HUES6 (cell line): ENCODE measurements around the gene CRHR2.

Experiments
- H3K27ac ChIP-seq: 2 replicates; pipeline ENCODE4 v1.7.0; 2013; ENCODE audit warnings: low read depth, mild to moderate bottlenecking, low read length, inconsistent platforms
- H3K27me3 ChIP-seq: 2 replicates; pipeline ENCODE4 v1.6.1; 2013; ENCODE audit warnings: low read length; ENCODE audit not compliant: control insufficient read depth, insufficient read depth
- H3K36me3 ChIP-seq: 2 replicates; pipeline ENCODE4 v1.6.1; 2013; ENCODE audit warnings: low read length; ENCODE audit not compliant: control insufficient read depth, insufficient read depth
- H3K4me1 ChIP-seq: 2 replicates; pipeline ENCODE4 v1.6.1; 2013; ENCODE audit warnings: low read length; ENCODE audit not compliant: control insufficient read depth, insufficient read depth
- H3K4me3 ChIP-seq: 2 replicates; pipeline ENCODE4 v1.5.1; 2013; ENCODE audit warnings: low read depth, low read length
- H3K9ac ChIP-seq: one replicate; pipeline ENCODE4 v1.6.1; 2013; ENCODE audit warnings: mild to moderate bottlenecking, low read length
- H3K9me3 ChIP-seq: 2 replicates; pipeline ENCODE4 v1.6.1; 2013; ENCODE audit warnings: low read depth, low read length; ENCODE audit not compliant: control insufficient read depth, insufficient read depth

CRHR2 gene

GRCh38 chr7:30618080-30618676 lies 64.1 kb downstream of the CRHR2 start:
- peaks cover 94% of the 10 kb centered on the region for H3K36me3 ChIP-seq
- no peak overlapping the region for H3K9ac ChIP-seq
- H3K27me3 ChIP-seq = no peaks in the 10 kb centered on the region
- H3K27ac ChIP-seq = no peak overlapping the region
- H3K4me3 ChIP-seq = no peak overlapping the region
- H3K4me1 ChIP-seq = no peaks in the 10 kb centered on the region
- no peaks in the 10 kb centered on the region for H3K9me3 ChIP-seq

- no peak overlapping the region for H3K4me3 ChIP-seq
- no peak overlapping the region for H3K27ac ChIP-seq
- H3K36me3 ChIP-seq = peaks cover 97% of the 10 kb centered on the region
These were observed 64.9 kb downstream of the CRHR2 start for GRCh38 chr7:30617359-30617758.

GRCh38 chr7:30616318-30616717 lies 65.9 kb downstream of the CRHR2 start:
- Histone ChIP-seq H3K4me1 (no peaks in the 10 kb centered on the region), H3K9ac (no peak overlapping the region), H3K4me3 (no peak overlapping the region), H3K36me3 (peaks cover 97% of the 10 kb centered on the region), H3K27me3 (no peaks in the 10 kb centered on the region), H3K27ac (no peak overlapping the region), H3K9me3 (no peaks in the 10 kb centered on the region)

More at GRCh38 chr7:30617359-30617758, 64.9 kb downstream of the CRHR2 start:
- H3K9ac ChIP-seq = no peak overlapping the region
- no peaks in the 10 kb centered on the region for H3K27me3 ChIP-seq
- no peaks in the 10 kb centered on the region for H3K9me3 ChIP-seq
- no peaks in the 10 kb centered on the region for H3K4me1 ChIP-seq

GRCh38 chr7:30613366-30614325 lies 68.6 kb downstream of the CRHR2 start:
- Histone ChIP-seq H3K4me3 (no peak overlapping the region), H3K9ac (no peak overlapping the region), H3K27me3 (no peaks in the 10 kb centered on the region), H3K27ac (no peak overlapping the region), H3K36me3 (peaks cover 97% of the 10 kb centered on the region), H3K4me1 (no peaks in the 10 kb centered on the region), H3K9me3 (no peaks in the 10 kb centered on the region)

- Histone ChIP-seq H3K27me3 (no peaks in the 10 kb centered on the region), H3K27ac (no peak overlapping the region), H3K4me1 (no peaks in the 10 kb centered on the region), H3K36me3 (peaks cover 97% of the 10 kb centered on the region), H3K9me3 (no peaks in the 10 kb centered on the region), H3K4me3 (no peak overlapping the region), H3K9ac (no peak overlapping the region)
These were observed 69.5 kb downstream of the CRHR2 start for GRCh38 chr7:30612658-30613265.

GRCh38 chr7:30605832-30606231 lies 76.4 kb downstream of the CRHR2 start:
- Histone ChIP-seq H3K9me3 (no peaks in the 10 kb centered on the region), H3K4me1 (no peaks in the 10 kb centered on the region), H3K9ac (no peak overlapping the region), H3K36me3 (peaks cover 95% of the 10 kb centered on the region), H3K27me3 (no peaks in the 10 kb centered on the region), H3K27ac (no peak overlapping the region), H3K4me3 (no peak overlapping the region)

GRCh38 chr7:30604901-30605300 lies 77.4 kb downstream of the CRHR2 start:
- Histone ChIP-seq H3K27ac (no peak overlapping the region), H3K9me3 (no peaks in the 10 kb centered on the region), H3K36me3 (peaks cover 95% of the 10 kb centered on the region), H3K9ac (no peak overlapping the region), H3K4me1 (no peaks in the 10 kb centered on the region), H3K27me3 (no peaks in the 10 kb centered on the region), H3K4me3 (no peak overlapping the region)
